Measurements from ENCODE around the gene AFF3.
A peak's percentile ranks its signal among the peaks of the same experiment; 100 is the strongest.

AFF3 gene

DNA sequence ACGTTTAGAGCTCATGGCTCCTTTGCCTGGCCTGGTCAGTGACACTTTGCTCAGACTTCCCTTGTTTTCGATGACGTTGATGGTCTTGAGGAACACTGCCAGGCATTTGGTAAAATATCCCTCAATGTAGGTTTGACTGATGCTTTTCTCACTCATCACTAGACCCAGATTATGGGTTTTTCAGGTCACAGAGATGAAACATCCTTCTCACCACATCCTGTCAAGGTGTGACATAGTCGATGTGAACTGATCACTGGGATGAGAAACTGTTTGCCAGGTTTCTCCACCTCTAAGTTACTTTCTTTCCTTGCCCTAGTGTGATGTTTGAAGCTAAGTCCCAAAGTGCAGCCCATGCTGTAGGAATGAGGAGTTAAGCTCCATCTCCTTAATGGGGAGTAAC is 81.5 kb downstream of the AFF3 start:
- Histone ChIP-seq H2BK5ac (ENCODE audit: low read depth, low read length, poor library complexity, severe bottlenecking) (no peak overlapping the region), H3K9me3 (ENCODE audit: control insufficient read depth, low read length) (no peaks in the 10 kb centered on the region), H2BK120ac (ENCODE audit: low read depth, low read length) (no peak overlapping the region), H3K27me3 (ENCODE audit: control insufficient read depth in 1 of 2, insufficient read depth in 1 of 2, low read length in 2 of 2) (peaks cover 0 to 5% of the 10 kb centered on the region in 2 experiments), H3K4ac (ENCODE audit: low read depth in 1 of 2, low read length in 2 of 2) (peak overlapping the region in 1 of 2 experiments; percentile 22), H2AK5ac (ENCODE audit: low read length, severe bottlenecking) (peak overlapping the region; percentile 8), H3K27ac (ENCODE audit: low read length, poor library complexity, severe bottlenecking) (no peak overlapping the region), H3K4me2 (ENCODE audit: low read length, poor library complexity, severe bottlenecking) (no peak overlapping the region), H3K36me3 (ENCODE audit: control insufficient read depth in 1 of 2, insufficient read depth in 2 of 2, low read depth in 1 of 2, low read length in 2 of 2) (peaks cover 0 to 11% of the 10 kb centered on the region in 2 experiments), H2BK15ac (ENCODE audit: low read depth, poor library complexity, severe bottlenecking) (no peak overlapping the region), H3K79me1 (replicated peaks; ENCODE audit: low read length, poor library complexity, severe bottlenecking) (peaks cover 16% of the 10 kb centered on the region), H4K91ac (ENCODE audit: low read length) (no peak overlapping the region), H3K18ac (ENCODE audit: low read depth in 1 of 2, low read length in 2 of 2) (no peak overlapping the region), H2AFZ (ENCODE audit: low read depth, low read length) (no peak overlapping the region), H2BK12ac (ENCODE audit: low read length in 2 of 2) (no peak overlapping the region), H3K4me1 (ENCODE audit: control insufficient read depth, insufficient read depth, low read depth, low read length) (peaks cover 3% of the 10 kb centered on the region), H4K8ac (ENCODE audit: low read length) (no peak overlapping the region), H3K23ac (ENCODE audit: low read length in 2 of 2) (no peak overlapping the region), H3K9ac (ENCODE audit: low read length) (no peak overlapping the region), H3K4me3 (ENCODE audit: insufficient read depth in 1 of 2, low read depth in 1 of 2, low read length in 2 of 2) (no peak overlapping the region), H3K14ac (ENCODE audit: low read length in 2 of 2) (no peak overlapping the region)
- WGBS: 82% methylated on average over 3 of the region's 4 CpGs
- no peak for DNase-seq

DNA sequence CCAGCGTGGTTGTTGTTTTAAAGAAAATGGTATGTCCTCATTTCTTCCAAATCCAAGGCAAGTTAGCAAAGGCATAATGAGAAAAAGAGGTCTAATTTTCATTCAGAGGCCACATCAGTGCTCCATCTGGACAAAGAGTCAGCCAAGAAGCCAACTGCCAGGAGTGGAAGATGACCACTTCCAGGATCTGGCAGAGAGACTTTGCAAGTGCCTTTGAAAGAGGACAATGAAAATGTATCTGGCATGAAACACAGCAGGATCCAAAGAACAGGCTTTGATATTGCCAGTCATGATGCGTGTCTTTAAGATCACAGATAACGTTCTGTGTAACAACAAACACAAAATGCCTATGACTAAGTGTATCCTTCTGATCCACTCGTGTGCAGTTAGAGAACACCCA is 82.8 kb downstream of the AFF3 start:
- WGBS: 60% methylated on average over 3 of the region's 4 CpGs
- H2AFZ ChIP-seq (ENCODE audit: low read depth, low read length): no peak overlapping the region
- peaks cover 17% of the 10 kb centered on the region for H3K79me1 ChIP-seq (replicated peaks; ENCODE audit: low read length, poor library complexity, severe bottlenecking)
- H3K4ac ChIP-seq (ENCODE audit: low read depth in 1 of 2, low read length in 2 of 2): no peak overlapping the region
- no peak overlapping the region for H4K8ac ChIP-seq (ENCODE audit: low read length)
- H3K4me3 ChIP-seq (ENCODE audit: insufficient read depth in 1 of 2, low read depth in 1 of 2, low read length in 2 of 2): no peak overlapping the region
- H3K27me3 ChIP-seq (ENCODE audit: control insufficient read depth in 1 of 2, insufficient read depth in 1 of 2, low read length in 2 of 2): peaks cover 0 to 5% of the 10 kb centered on the region in 2 experiments
- H4K91ac ChIP-seq (ENCODE audit: low read length): no peak overlapping the region
- peaks cover 0 to 11% of the 10 kb centered on the region in 2 experiments for H3K36me3 ChIP-seq (ENCODE audit: control insufficient read depth in 1 of 2, insufficient read depth in 2 of 2, low read depth in 1 of 2, low read length in 2 of 2)
- no peak overlapping the region for H2BK120ac ChIP-seq (ENCODE audit: low read depth, low read length)
- no peak for DNase-seq
- H2BK5ac ChIP-seq (ENCODE audit: low read depth, low read length, poor library complexity, severe bottlenecking): no peak overlapping the region
- peaks cover 6% of the 10 kb centered on the region for H3K4me1 ChIP-seq (ENCODE audit: control insufficient read depth, insufficient read depth, low read depth, low read length)
- H2AK5ac ChIP-seq (ENCODE audit: low read length, severe bottlenecking): peak overlapping the region; percentile 73
- H3K23ac ChIP-seq (ENCODE audit: low read length in 2 of 2): no peak overlapping the region
- no peak overlapping the region for H3K14ac ChIP-seq (ENCODE audit: low read length in 2 of 2)
- H3K18ac ChIP-seq (ENCODE audit: low read depth in 1 of 2, low read length in 2 of 2): peak overlapping the region in 1 of 2 experiments; percentile 13
- H3K27ac ChIP-seq (ENCODE audit: low read length, poor library complexity, severe bottlenecking): no peak overlapping the region
- H3K9ac ChIP-seq (ENCODE audit: low read length): no peak overlapping the region
- no peak overlapping the region for H2BK15ac ChIP-seq (ENCODE audit: low read depth, poor library complexity, severe bottlenecking)
- no peaks in the 10 kb centered on the region for H3K9me3 ChIP-seq (ENCODE audit: control insufficient read depth, low read length)
- no peak overlapping the region for H3K4me2 ChIP-seq (ENCODE audit: low read length, poor library complexity, severe bottlenecking)
- peak overlapping the region in 1 of 2 experiments; percentile 59 for H2BK12ac ChIP-seq (ENCODE audit: low read length in 2 of 2)

GRCh38 chr2:100057901-100058261 is 84.5 kb downstream of the AFF3 start:
- Histone ChIP-seq H3K27ac (ENCODE audit: low read length, poor library complexity, severe bottlenecking) (peak overlapping the region; percentile 89), H3K4me3 (ENCODE audit: insufficient read depth in 1 of 2, low read depth in 1 of 2, low read length in 2 of 2) (no peak overlapping the region), H3K79me1 (replicated peaks; ENCODE audit: low read length, poor library complexity, severe bottlenecking) (peaks cover 27% of the 10 kb centered on the region), H2BK120ac (ENCODE audit: low read depth, low read length) (no peak overlapping the region), H3K9ac (ENCODE audit: low read length) (no peak overlapping the region), H3K14ac (ENCODE audit: low read length in 2 of 2) (no peak overlapping the region), H4K91ac (ENCODE audit: low read length) (no peak overlapping the region), H3K18ac (ENCODE audit: low read depth in 1 of 2, low read length in 2 of 2) (no peak overlapping the region), H2BK12ac (ENCODE audit: low read length in 2 of 2) (no peak overlapping the region), H3K9me3 (ENCODE audit: control insufficient read depth, low read length) (no peaks in the 10 kb centered on the region), H2AK5ac (ENCODE audit: low read length, severe bottlenecking) (no peak overlapping the region), H3K23ac (ENCODE audit: low read length in 2 of 2) (no peak overlapping the region), H3K4me2 (ENCODE audit: low read length, poor library complexity, severe bottlenecking) (no peak overlapping the region), H2BK15ac (ENCODE audit: low read depth, poor library complexity, severe bottlenecking) (no peak overlapping the region), H3K4me1 (ENCODE audit: control insufficient read depth, insufficient read depth, low read depth, low read length) (peaks cover 6% of the 10 kb centered on the region), H2BK5ac (ENCODE audit: low read depth, low read length, poor library complexity, severe bottlenecking) (no peak overlapping the region), H3K4ac (ENCODE audit: low read depth in 1 of 2, low read length in 2 of 2) (no peak overlapping the region), H4K8ac (ENCODE audit: low read length) (no peak overlapping the region), H3K36me3 (ENCODE audit: control insufficient read depth in 1 of 2, insufficient read depth in 2 of 2, low read depth in 1 of 2, low read length in 2 of 2) (peaks cover 0 to 10% of the 10 kb centered on the region in 2 experiments), H3K27me3 (ENCODE audit: control insufficient read depth in 1 of 2, insufficient read depth in 1 of 2, low read length in 2 of 2) (peaks cover 0 to 5% of the 10 kb centered on the region in 2 experiments), H2AFZ (ENCODE audit: low read depth, low read length) (no peak overlapping the region)
- peak; percentile 56 for DNase-seq

DNA sequence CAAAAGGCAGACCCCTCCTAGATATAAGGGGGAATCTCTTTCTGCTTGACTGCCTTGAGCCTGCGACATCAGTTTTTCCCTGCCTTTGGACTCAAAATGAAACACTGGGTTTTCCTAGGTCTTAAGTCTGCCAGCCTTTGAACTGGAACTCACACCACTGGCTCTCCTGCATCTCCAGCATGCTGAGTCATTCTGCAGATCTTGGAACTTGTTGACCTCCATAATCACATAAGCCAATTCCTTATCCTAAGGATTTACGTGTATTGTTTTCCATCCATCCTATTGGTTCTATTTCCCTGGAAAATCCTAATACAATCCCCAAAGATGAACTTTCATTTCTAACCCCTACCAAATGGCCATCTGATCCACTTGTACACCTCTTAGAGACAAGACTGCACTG is 88.0 kb downstream of the AFF3 start:
- Histone ChIP-seq H3K23ac (ENCODE audit: low read length in 2 of 2) (no peak overlapping the region), H3K18ac (ENCODE audit: low read depth in 1 of 2, low read length in 2 of 2) (peak overlapping the region; percentile 57 to 94), H3K27me3 (ENCODE audit: control insufficient read depth in 1 of 2, insufficient read depth in 1 of 2, low read length in 2 of 2) (no peaks in the 10 kb centered on the region), H2AFZ (ENCODE audit: low read depth, low read length) (no peak overlapping the region), H2BK5ac (ENCODE audit: low read depth, low read length, poor library complexity, severe bottlenecking) (no peak overlapping the region), H3K27ac (ENCODE audit: low read length, poor library complexity, severe bottlenecking) (no peak overlapping the region), H2BK15ac (ENCODE audit: low read depth, poor library complexity, severe bottlenecking) (no peak overlapping the region), H2BK120ac (ENCODE audit: low read depth, low read length) (peak overlapping the region; percentile 85), H4K91ac (ENCODE audit: low read length) (no peak overlapping the region), H2BK12ac (ENCODE audit: low read length in 2 of 2) (peak overlapping the region; percentile 59 to 98), H3K36me3 (ENCODE audit: control insufficient read depth in 1 of 2, insufficient read depth in 2 of 2, low read depth in 1 of 2, low read length in 2 of 2) (peaks cover 0 to 11% of the 10 kb centered on the region in 2 experiments), H3K9me3 (ENCODE audit: control insufficient read depth, low read length) (no peaks in the 10 kb centered on the region), H3K9ac (ENCODE audit: low read length) (no peak overlapping the region), H4K8ac (ENCODE audit: low read length) (peak overlapping the region; percentile 70), H3K4me2 (ENCODE audit: low read length, poor library complexity, severe bottlenecking) (no peak overlapping the region), H2AK5ac (ENCODE audit: low read length, severe bottlenecking) (no peak overlapping the region), H3K4me3 (ENCODE audit: insufficient read depth in 1 of 2, low read depth in 1 of 2, low read length in 2 of 2) (no peak overlapping the region), H3K79me1 (replicated peaks; ENCODE audit: low read length, poor library complexity, severe bottlenecking) (peaks cover 22% of the 10 kb centered on the region), H3K4ac (ENCODE audit: low read depth in 1 of 2, low read length in 2 of 2) (peak overlapping the region; percentile 35 to 92), H3K4me1 (ENCODE audit: control insufficient read depth, insufficient read depth, low read depth, low read length) (peaks cover 3% of the 10 kb centered on the region), H3K14ac (ENCODE audit: low read length in 2 of 2) (peak overlapping the region in 1 of 2 experiments; percentile 75)
- WGBS: 66% methylated on average over 2 of the region's 2 CpGs
- DNase-seq: no peak

Measured in mesenchymal stem cell (in vitro differentiated cells and primary cell).